Ammon's horn (tissue), 1 donor: Measurements from ENCODE around the gene RAPSN.

Source experiments
- DNase-seq: peaks from one replicate; pipeline ENCODE4 v3.0.0-alpha.2; 2016; ENCODE audit warnings: low spot score

Gene RAPSN

GRCh38 chr11:47448566-47449427, at the start of gene RAPSN:
Gene RAPSN, minus strand, starts transcription at chr11:47449136. Its CDS starts 172 bp downstream, at chr11:47448964.
- DNase-seq, result no peak

- no peak for DNase-seq
Measured at GRCh38 chr11:47498149-47498548, 49.2 kb upstream of the RAPSN start.

GRCh38 chr11:47496808-47497207, 47.9 kb upstream of the RAPSN start:
- DNase-seq, result no peak

GRCh38 chr11:47495856-47496217, 46.9 kb upstream of the RAPSN start:
- no peak for DNase-seq

GRCh38 chr11:47495011-47495855, 46.3 kb upstream of the RAPSN start:
- no peak for DNase-seq

- DNase-seq, result no peak
Measured at GRCh38 chr11:47489395-47489755, 40.4 kb upstream of the RAPSN start.

- no peak for DNase-seq
Measured at GRCh38 chr11:47488674-47489394, 39.9 kb upstream of the RAPSN start.

- no peak for DNase-seq
Measured at GRCh38 chr11:47488111-47488510, 39.2 kb upstream of the RAPSN start.

GRCh38 chr11:47487421-47487820, 38.5 kb upstream of the RAPSN start:
- DNase-seq, result no peak

GRCh38 chr11:47485107-47485506, 36.2 kb upstream of the RAPSN start:
- no peak for DNase-seq

GRCh38 chr11:47483457-47483856, 34.5 kb upstream of the RAPSN start:
- no peak for DNase-seq

GRCh38 chr11:47480762-47481161, 31.8 kb upstream of the RAPSN start:
- no peak for DNase-seq

GRCh38 chr11:47478651-47479329, 29.9 kb upstream of the RAPSN start:
- DNase-seq, result no peak

- DNase-seq, result no peak
Measured at GRCh38 chr11:47477753-47478152, 28.8 kb upstream of the RAPSN start.

- no peak for DNase-seq
Measured at GRCh38 chr11:47477323-47477722, 28.4 kb upstream of the RAPSN start.

GRCh38 chr11:47470671-47471070, 21.7 kb upstream of the RAPSN start:
- DNase-seq, result no peak

- no peak for DNase-seq
Measured at GRCh38 chr11:47469361-47470179, 20.6 kb upstream of the RAPSN start.

GRCh38 chr11:47468598-47469214, 19.8 kb upstream of the RAPSN start:
- DNase-seq, result no peak

GRCh38 chr11:47467357-47467756, 18.4 kb upstream of the RAPSN start:
- DNase-seq, result no peak

GRCh38 chr11:47466701-47467250, 17.8 kb upstream of the RAPSN start:
- peak; percentile 86 for DNase-seq
